Fibroblast of skin of right quadriceps (primary cell): ENCODE data around the gene DGKZ.

Experiments
- DNase-seq: peaks from one replicate; pipeline ENCODE4 v3.0.0-alpha.2; 2013

Gene DGKZ

DNA sequence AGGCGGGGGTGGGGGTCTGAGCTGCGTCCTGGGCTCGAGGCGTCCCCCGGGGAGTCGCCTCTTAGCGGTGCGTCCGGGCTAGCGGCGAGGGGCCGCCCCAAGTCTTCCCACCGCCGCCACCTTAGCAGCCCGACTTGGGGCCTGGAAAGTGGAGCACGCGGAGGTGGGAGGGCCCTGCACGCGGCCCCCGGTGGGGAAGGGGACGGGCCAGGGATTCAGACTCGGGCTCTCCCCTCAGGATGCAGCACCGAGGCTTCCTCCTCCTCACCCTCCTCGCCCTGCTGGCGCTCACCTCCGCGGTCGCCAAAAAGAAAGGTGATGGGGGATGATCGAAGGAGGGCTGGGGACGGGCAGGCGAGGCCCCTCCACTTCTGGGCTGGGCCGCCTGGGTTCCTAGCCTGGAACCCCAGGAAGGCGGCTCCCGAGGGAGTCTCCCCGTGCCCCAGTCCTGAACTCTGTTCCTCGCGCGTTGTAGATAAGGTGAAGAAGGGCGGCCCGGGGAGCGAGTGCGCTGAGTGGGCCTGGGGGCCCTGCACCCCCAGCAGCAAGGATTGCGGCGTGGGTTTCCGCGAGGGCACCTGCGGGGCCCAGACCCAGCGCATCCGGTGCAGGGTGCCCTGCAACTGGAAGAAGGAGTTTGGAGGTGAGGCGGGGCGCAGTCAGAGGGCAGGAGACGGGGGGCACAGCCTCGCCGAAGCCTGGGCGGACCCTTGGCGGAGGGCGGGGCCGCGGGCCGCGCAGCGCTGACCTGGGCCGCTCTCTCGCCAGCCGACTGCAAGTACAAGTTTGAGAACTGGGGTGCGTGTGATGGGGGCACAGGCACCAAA, 34.8 kb downstream of the DGKZ start:
- DNase-seq, result peak; percentile 42

DNA sequence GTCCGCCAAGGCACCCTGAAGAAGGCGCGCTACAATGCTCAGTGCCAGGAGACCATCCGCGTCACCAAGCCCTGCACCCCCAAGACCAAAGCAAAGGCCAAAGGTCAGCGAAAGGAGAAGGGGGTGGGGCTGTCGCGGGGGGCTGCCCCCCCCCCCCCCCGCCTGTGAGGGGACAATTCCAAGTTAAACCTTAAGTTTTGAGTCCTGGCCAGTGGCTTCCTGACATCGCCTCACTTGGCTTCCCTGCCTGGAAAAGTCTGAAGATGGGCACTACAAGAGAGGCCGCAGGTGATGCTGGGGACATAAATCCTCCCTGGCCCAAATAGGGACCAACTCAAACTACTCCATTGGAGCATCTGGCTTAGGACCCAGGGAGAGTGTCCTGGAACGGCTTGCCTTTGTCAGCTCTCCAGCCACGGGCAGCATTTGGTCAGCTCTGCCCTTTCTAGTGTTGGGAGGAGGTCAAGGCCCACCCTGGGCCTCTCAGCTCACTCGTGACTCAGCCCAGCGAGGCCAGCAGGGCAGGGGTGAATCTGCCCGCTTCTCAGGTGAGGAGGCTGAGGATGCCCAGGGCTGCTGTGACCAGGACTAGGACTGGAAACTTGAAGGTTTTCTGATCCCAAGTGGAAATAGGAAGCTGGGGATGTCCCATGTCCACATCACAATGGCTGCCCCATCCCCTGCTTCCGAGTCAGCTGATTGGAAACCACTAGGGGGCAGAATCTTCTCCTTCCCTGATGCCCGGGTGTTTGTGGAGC, 35.6 kb downstream of the DGKZ start:
- DNase-seq, result peak; percentile 35

DNA sequence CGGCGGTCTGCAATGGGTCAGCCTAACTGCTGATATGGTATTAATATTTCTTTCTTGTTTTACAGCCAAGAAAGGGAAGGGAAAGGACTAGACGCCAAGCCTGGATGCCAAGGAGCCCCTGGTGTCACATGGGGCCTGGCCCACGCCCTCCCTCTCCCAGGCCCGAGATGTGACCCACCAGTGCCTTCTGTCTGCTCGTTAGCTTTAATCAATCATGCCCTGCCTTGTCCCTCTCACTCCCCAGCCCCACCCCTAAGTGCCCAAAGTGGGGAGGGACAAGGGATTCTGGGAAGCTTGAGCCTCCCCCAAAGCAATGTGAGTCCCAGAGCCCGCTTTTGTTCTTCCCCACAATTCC, 36.1 kb downstream of the DGKZ start:
- DNase-seq, result no peak

DNA sequence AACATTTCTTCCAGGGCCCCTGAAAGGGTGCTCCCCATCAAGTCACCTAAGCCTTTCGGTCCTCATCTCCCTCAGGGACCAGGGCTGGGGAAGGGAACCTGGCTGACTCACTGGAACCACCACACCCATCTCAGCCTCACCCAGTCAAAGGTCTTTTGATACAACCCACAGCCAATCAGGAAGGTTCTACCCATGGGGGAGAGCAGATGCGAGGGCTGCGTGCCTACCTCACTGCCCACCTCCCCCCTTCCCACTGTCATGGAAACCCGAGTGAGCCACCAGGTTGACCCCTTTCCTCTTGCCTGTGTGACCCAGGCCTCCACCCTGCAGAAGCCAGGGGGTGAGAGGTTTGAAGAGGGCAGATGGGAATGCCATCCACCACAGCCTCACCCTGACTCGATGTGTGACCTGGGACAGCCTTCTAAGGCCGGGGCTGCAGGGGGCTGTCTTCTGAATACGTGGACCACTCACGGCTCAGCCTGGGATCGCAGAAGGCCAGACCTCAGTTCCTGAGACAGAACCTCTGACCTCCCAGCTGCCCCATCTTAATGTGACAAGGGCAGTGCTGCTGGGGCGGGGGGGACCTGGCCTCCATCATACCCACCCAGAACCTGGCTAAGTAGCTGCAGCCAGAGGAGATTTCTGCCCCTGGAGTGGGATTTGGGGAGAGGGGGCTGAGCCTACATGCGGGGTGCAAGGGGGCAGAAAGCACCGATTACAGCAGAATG, 36.9 kb downstream of the DGKZ start:
- DNase-seq, result no peak

DNA sequence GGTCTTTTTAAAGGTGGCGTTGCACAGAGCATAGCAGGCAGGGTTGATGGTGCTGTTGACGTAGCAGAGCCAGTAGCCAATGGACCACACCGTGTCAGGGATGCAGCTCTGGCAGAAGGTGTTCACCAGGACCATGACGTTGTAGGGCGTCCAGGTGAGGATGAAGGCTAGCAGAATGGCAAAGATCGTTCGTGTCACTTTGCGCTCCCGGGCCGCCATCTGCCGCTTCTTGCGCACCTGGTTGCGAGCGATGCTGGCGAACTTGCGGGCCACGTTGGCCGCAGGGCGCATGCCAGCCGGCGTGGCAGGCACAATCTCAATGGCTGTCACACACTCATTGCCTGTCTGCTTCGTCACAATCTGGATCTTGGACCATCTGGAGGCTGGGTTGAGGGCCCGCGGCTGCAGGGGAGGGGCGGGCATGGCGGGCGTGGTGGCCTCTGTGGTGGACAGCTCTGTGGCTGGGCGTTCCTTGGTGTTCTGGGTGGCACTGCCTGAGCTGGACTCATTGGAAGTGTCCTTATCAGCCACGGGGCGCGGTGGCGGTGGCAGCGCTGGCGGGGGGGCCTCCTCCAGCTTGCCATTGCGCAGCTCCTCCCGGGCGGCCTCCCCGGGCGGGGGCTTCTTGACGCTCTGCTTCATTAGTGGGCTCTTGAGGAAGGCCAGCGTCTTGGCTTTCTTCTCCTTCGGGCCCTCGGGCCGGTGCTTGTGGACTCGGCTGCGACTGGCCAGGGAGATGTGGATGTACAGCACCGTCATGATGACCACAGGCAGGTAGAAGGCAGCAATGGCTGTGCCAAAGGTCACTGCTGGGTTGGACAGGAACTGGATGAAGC, 38.1 kb downstream of the DGKZ start:
- DNase-seq, result no peak

DNA sequence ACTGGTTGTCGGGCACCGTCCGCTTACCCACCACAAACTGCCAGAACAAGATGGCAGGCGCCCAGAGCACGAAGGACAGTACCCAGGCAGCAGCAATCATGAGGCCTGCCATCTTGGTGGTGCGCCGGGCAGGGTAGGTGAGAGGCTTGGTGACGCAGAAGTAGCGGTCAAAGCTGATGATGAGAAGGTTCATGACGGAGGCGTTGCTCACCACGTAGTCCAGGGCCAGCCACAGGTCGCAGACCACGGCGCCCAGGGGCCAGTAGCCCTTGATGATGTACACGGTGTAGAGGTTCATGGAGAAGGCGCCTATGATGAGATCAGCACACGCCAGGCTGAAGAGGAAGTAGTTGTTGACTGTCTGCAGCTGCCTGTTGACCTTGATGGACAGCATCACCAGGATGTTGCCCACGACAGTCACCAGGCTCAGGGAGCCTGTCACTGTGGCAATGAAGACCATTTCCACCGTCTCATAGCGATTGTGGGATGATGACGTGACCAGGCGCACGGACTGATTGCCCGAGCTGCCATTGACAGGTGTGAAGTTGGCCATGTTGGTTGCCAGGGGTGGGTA, 38.8 kb downstream of the DGKZ start:
- no peak for DNase-seq

DNA sequence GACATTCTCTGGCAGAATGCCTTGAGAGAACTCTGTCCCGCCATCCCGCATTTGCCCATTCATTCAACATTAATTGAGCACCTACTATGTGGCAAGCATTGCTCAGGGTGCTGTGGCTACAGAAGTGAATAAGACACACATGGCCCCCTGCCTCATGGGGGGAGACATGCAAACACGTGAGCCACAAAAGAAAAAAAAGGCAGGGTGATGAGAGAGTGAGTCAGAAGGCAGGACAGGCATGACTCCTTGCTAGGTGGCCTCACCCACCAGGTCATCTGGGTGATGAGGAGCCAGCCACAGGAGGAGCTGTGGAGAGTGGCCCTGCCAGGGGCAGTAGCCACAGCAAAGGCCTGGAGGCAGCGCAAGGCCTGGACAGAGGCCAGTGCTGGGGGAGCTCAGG, 39.4 kb downstream of the DGKZ start:
- no peak for DNase-seq

DNA sequence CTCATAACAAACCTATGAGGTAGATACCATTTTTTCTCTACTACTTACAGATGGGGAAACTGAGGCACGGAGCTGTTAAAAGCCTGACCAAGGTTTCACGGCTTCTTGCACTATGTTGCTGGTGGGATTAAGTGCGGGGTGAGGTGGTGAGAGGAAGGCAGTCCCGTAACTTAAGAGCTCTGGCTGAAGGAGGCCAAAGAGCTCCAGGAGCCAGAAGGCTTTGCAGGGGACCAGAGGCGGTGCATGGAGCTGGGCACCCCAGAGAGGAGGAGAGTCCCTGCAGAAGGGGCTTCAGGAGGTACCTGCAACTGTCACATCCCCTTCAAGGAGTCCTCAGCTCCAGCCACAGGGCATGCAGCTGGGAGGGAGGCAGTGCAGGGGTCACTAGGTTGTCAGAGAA, 40.2 kb downstream of the DGKZ start:
- no peak for DNase-seq

DNA sequence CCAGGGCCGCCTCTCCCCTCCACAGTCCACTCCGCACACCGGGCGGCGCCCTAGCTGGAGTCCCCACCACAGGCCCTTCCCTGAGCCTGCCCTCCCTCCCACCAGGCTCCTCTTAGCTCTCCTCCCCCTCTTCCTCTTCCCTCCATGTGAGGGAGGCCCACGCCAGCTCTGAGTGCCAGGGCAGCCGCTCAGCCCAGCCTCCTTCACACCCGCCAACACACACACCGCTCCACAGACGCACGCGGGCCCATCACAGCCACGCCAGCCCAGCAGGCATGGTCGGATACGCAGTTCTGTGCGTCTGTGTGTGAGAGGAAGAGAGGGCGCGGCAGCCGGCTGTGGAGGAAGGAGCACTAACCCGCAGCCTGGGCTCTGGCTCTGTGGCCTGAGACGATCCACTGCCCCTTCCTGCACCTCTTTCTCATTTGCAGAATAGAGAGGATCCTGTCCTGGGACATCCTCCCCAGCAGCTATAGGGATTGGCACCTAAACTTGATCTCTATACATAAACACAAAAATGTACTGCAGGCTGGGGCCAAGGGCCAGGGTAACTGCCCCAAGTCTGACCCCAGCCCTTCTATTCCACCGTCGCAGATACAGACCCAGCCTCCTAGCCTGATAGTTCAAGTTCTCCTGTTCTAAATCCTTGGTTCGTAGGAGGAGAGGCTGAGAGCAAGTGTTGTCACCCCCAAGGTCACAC, 40.8 kb downstream of the DGKZ start:
- DNase-seq, result no peak

DNA sequence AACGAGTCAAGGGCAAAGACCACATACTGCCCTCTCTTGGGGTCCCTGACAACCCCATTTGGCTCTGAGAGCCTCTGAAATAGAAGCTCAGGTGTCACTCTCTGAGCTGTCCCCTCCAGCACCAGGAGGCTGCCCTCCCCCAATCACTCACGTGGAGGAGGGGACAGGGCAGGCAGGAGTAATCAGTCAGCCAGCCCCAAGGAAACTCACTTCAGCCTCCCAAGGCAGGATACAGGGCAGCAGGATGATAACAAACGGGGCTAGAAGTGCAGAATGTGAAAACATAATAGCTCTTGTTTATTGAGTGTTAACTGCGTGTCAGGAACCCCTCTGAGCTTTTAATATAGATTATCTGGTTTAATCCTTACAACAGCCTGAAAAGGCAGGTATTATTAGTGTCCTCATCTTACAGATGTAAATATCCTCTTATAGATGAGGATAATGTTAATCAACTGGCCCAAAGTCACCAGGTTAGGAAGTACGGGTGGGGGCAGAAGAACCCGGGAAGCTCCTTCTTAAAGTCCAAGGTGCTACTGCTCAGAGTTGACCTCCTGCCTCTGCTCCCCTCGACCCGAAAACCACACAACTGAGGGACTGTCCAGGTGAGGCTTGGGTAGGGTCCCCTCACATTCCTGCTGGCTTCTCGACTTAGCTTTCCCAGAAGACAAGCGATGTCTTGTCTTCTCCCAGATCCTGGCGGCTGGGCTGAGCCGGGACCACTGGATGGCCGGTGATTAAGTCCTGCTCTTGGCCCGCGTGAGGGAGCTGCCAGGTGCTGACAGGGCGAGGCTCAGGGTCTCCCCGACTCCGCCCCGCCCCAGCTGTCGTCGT, 41.6 kb downstream of the DGKZ start:
- DNase-seq, result no peak

DNA sequence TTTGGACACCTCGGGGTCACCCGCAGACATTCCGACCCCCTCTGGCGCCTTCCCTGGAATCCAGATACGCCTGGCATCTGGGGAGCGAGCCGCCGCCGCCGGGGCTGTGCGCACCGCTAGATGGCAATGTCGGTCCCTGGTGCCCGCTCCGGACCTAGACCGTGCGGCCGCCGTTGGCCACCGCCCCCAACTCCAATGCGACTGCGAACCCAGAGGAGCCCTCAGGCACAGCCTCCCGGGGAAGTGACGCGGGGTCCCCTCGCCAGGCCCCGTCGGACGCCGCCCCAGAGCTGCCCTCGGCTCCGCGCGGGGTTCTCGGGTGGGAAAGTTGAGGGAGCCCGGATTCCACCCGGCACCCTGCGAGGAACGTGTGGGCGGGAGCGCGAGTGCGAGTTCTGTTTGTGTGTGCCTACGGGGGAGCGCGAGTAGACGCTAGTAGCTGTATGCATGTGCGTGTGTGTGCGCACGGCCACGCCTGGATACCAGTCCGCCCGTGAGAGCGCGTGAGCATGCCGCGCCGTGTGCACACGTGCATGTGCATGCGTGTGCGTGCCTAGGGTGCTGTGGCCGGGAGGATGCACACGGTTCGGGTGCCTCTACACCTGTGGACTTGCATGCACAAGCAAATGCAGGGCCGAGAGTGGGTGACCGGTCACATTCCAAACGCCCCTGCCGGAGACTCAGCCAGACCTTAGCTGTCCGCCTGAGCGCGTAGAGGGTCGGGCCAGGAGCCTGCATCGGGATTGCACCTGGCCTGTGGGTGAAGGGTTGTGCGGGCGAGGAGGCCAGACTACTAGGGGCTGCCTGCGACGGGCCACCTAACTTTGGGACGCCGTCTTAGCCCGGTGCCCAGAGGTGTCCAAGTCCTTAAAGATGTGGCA, 42.4 kb downstream of the DGKZ start:
- DNase-seq, result peak; percentile 53

DNA sequence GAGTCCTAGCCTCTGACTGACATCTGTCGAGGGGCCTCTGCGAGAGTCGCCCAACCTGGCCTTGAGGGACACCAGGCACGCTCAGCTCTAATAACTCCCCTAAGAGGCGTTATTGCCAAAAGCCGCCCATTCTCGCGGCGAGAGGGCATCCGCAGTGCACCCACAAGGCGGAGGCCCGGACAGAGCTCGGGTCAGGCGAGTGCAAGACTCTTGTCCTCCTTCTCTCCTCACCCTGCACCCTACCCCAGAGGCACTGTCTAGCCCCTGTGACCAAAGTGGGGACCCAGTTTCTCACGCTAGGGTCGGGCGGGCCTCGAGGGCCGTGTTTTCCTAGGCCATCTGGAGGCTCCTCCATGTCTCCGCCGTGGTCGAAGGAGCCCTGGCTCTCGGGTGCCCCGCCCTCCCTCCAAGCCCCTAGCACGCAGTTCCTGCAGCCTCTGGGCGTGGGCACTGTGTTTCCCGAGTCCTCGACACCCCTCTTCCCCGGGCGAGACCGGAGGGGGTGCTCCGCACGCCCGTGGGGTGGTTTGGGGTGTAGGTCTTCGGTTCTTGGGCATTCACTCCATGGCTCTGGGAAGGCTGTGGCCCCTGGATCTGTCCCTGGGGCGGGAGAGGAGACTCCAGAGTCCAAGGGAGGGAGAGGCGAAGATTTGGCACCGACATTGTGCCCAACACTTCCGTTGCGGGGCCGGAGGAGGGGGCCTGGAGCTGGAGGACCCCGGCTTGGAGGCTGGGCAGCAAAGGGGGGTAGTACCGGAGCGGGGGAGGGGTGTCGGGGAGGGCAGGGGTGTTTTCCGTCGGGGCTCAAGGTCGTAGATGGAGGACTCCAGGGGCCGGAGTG, 43.3 kb downstream of the DGKZ start:
- DNase-seq, result no peak

DNA sequence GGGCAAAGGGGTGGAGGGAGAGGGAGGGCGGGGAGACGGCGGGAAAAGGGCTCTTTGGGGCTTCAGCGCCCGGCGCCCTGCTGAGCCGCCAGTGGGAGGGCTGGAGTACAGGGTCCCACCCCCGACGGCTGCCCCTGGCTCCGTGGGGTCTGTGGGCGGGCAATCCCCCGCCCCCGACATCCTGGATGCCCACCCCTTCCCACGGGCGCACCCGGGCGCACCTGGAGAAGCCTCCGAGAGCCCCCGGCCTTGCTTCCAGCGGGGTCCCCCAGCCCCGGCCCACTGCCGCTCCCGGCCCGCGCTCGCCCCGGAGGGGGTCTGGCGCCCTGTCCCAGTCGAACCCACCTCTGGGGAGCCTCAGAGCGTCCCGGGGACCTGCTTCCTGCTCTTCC, 43.9 kb downstream of the DGKZ start:
- no peak for DNase-seq

DNA sequence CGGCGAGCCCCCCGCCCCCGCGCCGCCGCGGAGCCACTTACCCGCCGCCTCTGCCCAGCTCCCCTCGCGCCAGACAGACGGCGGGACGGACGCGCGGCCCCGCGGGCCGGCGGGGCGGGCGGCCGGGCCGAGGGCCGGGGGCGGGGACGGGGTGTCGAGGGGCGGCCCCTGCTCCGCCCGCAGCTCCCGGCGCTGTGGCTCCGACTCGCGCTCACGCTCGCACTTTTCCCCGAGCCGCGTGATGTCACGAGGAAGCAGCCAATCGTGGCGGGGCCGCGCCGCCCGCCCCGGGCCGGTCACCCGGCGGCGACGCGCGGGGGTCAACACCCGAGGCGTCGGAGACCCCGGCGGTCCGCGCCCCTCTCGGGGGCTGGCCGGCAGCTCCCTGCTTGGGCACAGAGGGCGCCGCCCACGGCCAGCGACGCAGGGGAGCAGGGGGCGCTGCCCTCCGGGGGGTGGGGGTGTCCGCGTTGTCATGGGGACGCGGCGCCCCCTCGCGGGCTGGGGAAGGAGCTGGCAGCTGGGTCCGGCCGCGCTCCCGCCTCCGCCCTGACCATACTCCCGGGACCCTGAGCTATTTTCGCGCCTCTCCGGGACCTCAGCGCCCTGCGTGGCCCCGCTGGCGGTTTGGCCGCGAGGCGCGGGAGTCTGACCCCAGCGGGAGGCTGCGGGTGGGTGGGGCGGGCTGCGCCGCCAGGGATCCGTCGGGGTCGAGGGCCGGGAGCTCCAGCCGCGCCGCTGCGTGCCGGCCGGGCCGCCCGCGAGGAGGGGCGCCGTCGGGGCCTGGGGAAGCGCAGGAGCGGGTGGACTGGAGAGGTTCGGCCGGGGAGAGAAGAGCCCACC, 44.5 kb downstream of the DGKZ start, which contains the start of gene CHRM4:
TSS of gene CHRM4 (minus strand) at position 199 of the 843 bp plus-strand sequence. CDS start 5,219 bp downstream, outside the sequence.
- peak; percentile 21 for DNase-seq

DNA sequence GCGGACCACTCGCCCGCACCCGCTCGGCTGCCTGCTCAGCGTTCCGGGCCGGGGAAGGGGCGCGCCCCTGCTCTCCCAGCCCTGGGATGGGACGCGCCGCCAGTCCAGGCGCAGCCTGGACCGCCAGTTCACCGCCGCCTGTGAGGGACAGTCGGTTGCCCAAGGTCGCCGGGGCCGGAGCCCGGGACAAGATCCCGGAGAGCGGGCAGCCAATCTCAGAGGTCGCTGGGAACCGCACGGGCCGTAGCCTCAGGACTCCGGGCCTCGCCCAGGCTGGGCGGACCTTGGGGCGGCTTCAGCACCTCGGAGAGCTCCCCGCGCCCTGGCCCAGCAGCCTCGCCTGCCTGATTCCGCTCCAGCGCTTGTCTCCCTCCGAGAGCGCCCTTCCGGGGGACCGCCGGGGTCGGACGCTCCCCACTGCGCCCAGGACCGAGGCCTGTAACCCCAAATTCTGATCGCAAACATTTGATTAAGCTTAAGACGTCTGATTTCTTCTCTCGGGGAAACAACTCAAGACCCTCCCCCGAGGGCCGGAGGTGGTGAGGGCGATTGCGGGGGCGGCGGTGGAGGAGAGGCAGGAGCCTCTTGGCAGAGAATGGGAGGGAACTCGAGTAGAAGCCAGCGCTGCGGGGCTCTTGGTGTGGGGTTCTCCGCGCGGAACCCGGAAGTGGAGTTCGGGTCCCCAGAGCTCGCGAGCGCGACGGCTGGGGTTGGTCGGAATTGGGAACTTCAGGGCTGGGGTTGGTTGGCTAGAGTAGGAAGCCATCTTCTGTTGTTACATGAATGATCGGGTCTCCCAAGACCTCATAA, 45.4 kb downstream of the DGKZ start:
- peak; percentile 69 for DNase-seq

DNA sequence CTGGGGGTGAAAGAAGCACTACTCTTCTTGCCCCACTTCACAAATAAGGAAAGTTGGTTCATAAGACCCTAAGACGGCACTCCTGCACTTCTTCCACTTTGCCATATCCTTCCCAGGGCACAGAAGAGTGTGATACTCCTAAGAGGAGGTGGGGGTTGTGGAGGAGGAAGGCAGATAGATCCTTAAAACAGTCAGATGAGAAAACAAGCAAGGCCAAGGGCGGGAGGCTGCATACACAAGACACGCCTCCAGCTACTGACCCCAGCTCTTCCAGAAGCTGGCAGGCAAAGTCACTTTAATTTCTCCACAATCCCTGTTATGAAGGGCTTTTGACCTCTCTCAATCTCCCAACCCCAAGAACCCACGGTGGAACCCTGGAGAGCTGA, 46.0 kb downstream of the DGKZ start:
- no peak for DNase-seq

DNA sequence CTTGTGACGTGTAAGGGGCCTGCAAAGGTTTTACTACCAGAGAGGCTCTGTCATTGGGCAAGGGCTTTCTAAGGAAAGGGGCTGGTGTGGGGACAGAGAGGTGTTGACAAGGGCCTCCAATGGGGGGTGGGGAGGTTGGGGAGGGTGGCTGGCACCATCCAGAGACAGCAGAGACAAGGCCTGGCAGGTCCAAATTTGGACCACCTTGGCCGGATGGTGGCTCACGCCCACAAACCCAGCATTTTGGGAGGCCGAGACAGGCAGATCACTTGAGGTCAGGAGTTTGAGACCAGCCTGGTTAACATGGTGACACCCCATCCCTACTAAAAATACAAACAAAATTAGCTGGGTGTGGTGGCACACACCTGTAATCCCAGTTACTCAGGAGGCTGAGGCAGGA, 46.5 kb downstream of the DGKZ start:
- DNase-seq, result no peak
